Hepatocyte (in vitro differentiated cells): ENCODE data around the gene PDZD7. TPM values are rescaled to one million over a fixed set of nuclear protein-coding genes. Genes with fewer than 3 reads are reported as not detected.

ENCODE experiments used
- DNase-seq: peaks from one replicate; pipeline ENCODE4 v3.0.0-alpha.2; 2016; ENCODE audit warnings: low spot score
- H2AFZ ChIP-seq: fragments of 200-600 bp; sonication (generic); 2 replicates; pipeline ENCODE4 v1.6.0; 2016; ENCODE audit warnings: antibody characterized with exemption, mild to moderate bottlenecking
- H3K27ac ChIP-seq: fragments of 200-600 bp; sonication (generic); 2 replicates; pipeline ENCODE4 v1.5.1; 2016; ENCODE audit warnings: mild to moderate bottlenecking
- H3K27me3 ChIP-seq: fragments of 200-600 bp; sonication (generic); 2 replicates; pipeline ENCODE4 v1.6.1; 2016
- H3K36me3 ChIP-seq: fragments of 200-600 bp; sonication (generic); replicated peaks from 2 replicates; pipeline ENCODE4 v1.5.1; 2016; ENCODE audit warnings: low read depth; ENCODE audit not compliant: insufficient read depth
- H3K4me1 ChIP-seq: fragments of 200-600 bp; sonication (generic); 2 replicates; pipeline ENCODE4 v1.5.1; 2016; ENCODE audit warnings: mild to moderate bottlenecking, moderate library complexity; ENCODE audit not compliant: insufficient read depth
- H3K4me2 ChIP-seq: fragments of 200-600 bp; sonication (generic); 2 replicates; pipeline ENCODE4 v1.6.0; 2016
- H3K4me3 ChIP-seq: fragments of 200-600 bp; sonication (generic); 2 replicates; pipeline ENCODE4 v1.5.1; 2016; ENCODE audit warnings: mild to moderate bottlenecking
- H3K79me2 ChIP-seq: fragments of 200-600 bp; sonication (generic); 2 replicates; pipeline ENCODE4 v1.6.0; 2017; ENCODE audit warnings: mild to moderate bottlenecking
- H3K9me2 ChIP-seq: fragments of 200-600 bp; sonication (generic); replicated peaks from 2 replicates; pipeline ENCODE4 v1.6.0; 2017; ENCODE audit warnings: mild to moderate bottlenecking; ENCODE audit not compliant: insufficient read depth
- H3K9me3 ChIP-seq: fragments of 200-600 bp; sonication (generic); 2 replicates; pipeline ENCODE4 v1.5.1; 2016; ENCODE audit warnings: low read depth, mild to moderate bottlenecking
- H4K20me1 ChIP-seq: fragments of 200-600 bp; sonication (generic); 2 replicates; pipeline ENCODE4 v1.6.0; 2016; ENCODE audit warnings: mild to moderate bottlenecking; ENCODE audit not compliant: insufficient read depth, poor library complexity, severe bottlenecking
- CTCF ChIP-seq: fragments of 200-600 bp; sonication (generic); IDR thresholded peaks from 2 replicates; pipeline ENCODE4 v1.5.1; 2016; ENCODE audit warnings: antibody characterized with exemption, mild to moderate bottlenecking; ENCODE audit not compliant: poor library complexity
- EZH2 ChIP-seq: fragments of 200-600 bp; sonication (generic); IDR thresholded peaks from 2 replicates; pipeline ENCODE4 v1.6.1; 2016; ENCODE audit warnings: antibody characterized with exemption, mild to moderate bottlenecking, borderline replicate concordance
- EZH2phosphoT487 ChIP-seq: fragments of 200-600 bp; sonication (generic); IDR thresholded peaks from one replicate; pipeline ENCODE4 v1.6.1; 2018; ENCODE audit warnings: antibody characterized with exemption, mild to moderate bottlenecking, low read depth, moderate library complexity; ENCODE audit not compliant: unreplicated experiment, severe bottlenecking
- WGBS: methylation state at CpG from one replicate; pipeline ENCODE4 v1.1.6; 2016; ENCODE audit warnings: low lambda C conversion rate; ENCODE audit errors: missing lambda C conversion rate; 5-methylcytosine and 5-hydroxymethylcytosine counted together
- polyA plus RNA-seq: library from polyadenylated mRNA; unstranded; fragments of >200 nt; fragmentation: Nextera tagmentation; extraction: Ambion mirVana; gene quantifications from 2 replicates; pipeline ENCODE4 v1.2.1, GENCODE V29; 2016
- total RNA-seq: library from RNA; depleted of rRNA; stranded (reverse); fragments of >200 nt; gene quantifications from 2 replicates; pipeline ENCODE4 v1.2.3, GENCODE V29; 2014

The PDZD7 gene
- total and polyA plus RNA-seq, 2 experiments from 2014 or later, result 6.0 to 8.4 TPM

GRCh38 chr10:101065481-101066145 lies 34.7 kb upstream of the PDZD7 start:
- Histone ChIP-seq H3K27ac (peak overlapping the region; percentile 95), H3K27me3 (no peaks in the 10 kb centered on the region), H3K4me2 (peak overlapping the region; percentile 96), H3K9me3 (no peaks in the 10 kb centered on the region), H2AFZ (no peak overlapping the region), H3K36me3 (no peaks in the 10 kb centered on the region), H3K9me2 (no peaks in the 10 kb centered on the region), H3K79me2 (peaks cover 8% of the 10 kb centered on the region), H3K4me3 (no peak overlapping the region), H3K4me1 (peaks cover 31% of the 10 kb centered on the region), H4K20me1 (no peaks in the 10 kb centered on the region)
- DNase-seq, result no peak
- TF ChIP-seq EZH2 (no peak), EZH2phosphoT487 (no peak), CTCF (no peak)
- whole genome bisulfite sequencing, result 82% methylated on average over 3 of the region's 3 CpGs

- no peaks in the 10 kb centered on the region for H4K20me1 ChIP-seq
- 94% methylated on average over 9 of the region's 9 CpGs for WGBS
- no peaks in the 10 kb centered on the region for H3K9me3 ChIP-seq
- H3K4me1 ChIP-seq, result peaks cover 31% of the 10 kb centered on the region
- TF ChIP-seq CTCF, result no peak
- TF ChIP-seq EZH2phosphoT487, result no peak
- no peak for TF ChIP-seq EZH2
- H3K36me3 ChIP-seq, result no peaks in the 10 kb centered on the region
- DNase-seq, result no peak
- no peak overlapping the region for H3K4me3 ChIP-seq
- no peaks in the 10 kb centered on the region for H3K9me2 ChIP-seq
- H3K79me2 ChIP-seq, result peaks cover 10% of the 10 kb centered on the region
- H2AFZ ChIP-seq, result no peak overlapping the region
- no peaks in the 10 kb centered on the region for H3K27me3 ChIP-seq
- no peak overlapping the region for H3K4me2 ChIP-seq
- H3K27ac ChIP-seq, result peak overlapping the region; percentile 95
Measured at GRCh38 chr10:101064415-101065030, 33.6 kb upstream of the PDZD7 start.

GRCh38 chr10:101063548-101064414 lies 32.9 kb upstream of the PDZD7 start:
- DNase-seq, result no peak
- TF ChIP-seq CTCF, result no peak
- TF ChIP-seq EZH2, result no peak
- TF ChIP-seq EZH2phosphoT487, result no peak
- peaks cover 31% of the 10 kb centered on the region for H3K4me1 ChIP-seq
- no peaks in the 10 kb centered on the region for H3K36me3 ChIP-seq
- H3K9me2 ChIP-seq, result no peaks in the 10 kb centered on the region
- no peak overlapping the region for H2AFZ ChIP-seq
- H3K27me3 ChIP-seq, result no peaks in the 10 kb centered on the region
- peak overlapping the region; percentile 90 for H3K4me2 ChIP-seq
- H3K27ac ChIP-seq, result no peak overlapping the region
- peaks cover 17% of the 10 kb centered on the region for H3K79me2 ChIP-seq
- H3K9me3 ChIP-seq, result no peaks in the 10 kb centered on the region
- WGBS, result 55% methylated on average over 15 of the region's 15 CpGs
- no peak overlapping the region for H3K4me3 ChIP-seq
- H4K20me1 ChIP-seq, result no peaks in the 10 kb centered on the region
